Measurements from ENCODE around the gene CCDC13. TPM values are rescaled to one million over a fixed set of nuclear protein-coding genes. Genes with fewer than 3 reads are reported as not detected.

Gene CCDC13
- total RNA-seq, 1 experiment from 2014 or later = 0.79 TPM

- Mint-ChIP-seq H3K4me3 (no peak overlapping the region), H3K36me3 (no peaks in the 10 kb centered on the region), H3K27me3 (ENCODE audit: low read depth) (no peaks in the 10 kb centered on the region; the same call in 1 of the 2 replicates), H3K9me3 (no peaks in the 10 kb centered on the region), H3K4me1 (peaks cover 22% of the 10 kb centered on the region), H3K27ac (no peak overlapping the region)
- ChIA-PET CTCF (interaction anchor here (0.7 to 2.2 kb wide), 38 partner anchors 9 to 519 kb away, joined by 3 to 32 read pairs (median 6); partner anchors contain the start of genes HHATL, SEC22C, SS18L2 and ZBTB47), POLR2A (interaction anchor here (0.8 to 1.4 kb wide), 3 partner anchors 55 to 101 kb away, joined by 3 read pairs; no protein-coding TSS in a partner anchor)
- no peak for DNase-seq (ENCODE audit: low spot score)
- ATAC-seq = no peak
- TF ChIP-seq ZBTB43 (CRISPR knock-in tag; IDR thresholded peaks at IDR 0.05) = no peak
- no peak for TF ChIP-seq ZNF317 (CRISPR knock-in tag; IDR thresholded peaks at IDR 0.05; ENCODE audit: borderline replicate concordance, low read depth)
- TF ChIP-seq ZNF121 (CRISPR knock-in tag; IDR thresholded peaks at IDR 0.05) = 0 out of 2 replicates have a peak, but pooled peaks have one; percentile 38
- TF ChIP-seq ZNF512 (CRISPR knock-in tag; IDR thresholded peaks at IDR 0.05; ENCODE audit: borderline replicate concordance) = no peak
Measured at GRCh38 chr3:42749025-42749752, 23.9 kb downstream of the CCDC13 start.

- ChIA-PET CTCF (interaction anchor here (1.3 to 1.5 kb wide), 2 partner anchors 83 to 100 kb away, joined by 4 to 5 read pairs; no protein-coding TSS in a partner anchor), POLR2A (no interaction called here)
- Mint-ChIP-seq H3K4me3 (no peak overlapping the region), H3K27ac (no peak overlapping the region), H3K27me3 (ENCODE audit: low read depth) (no peaks in the 10 kb centered on the region), H3K9me3 (no peaks in the 10 kb centered on the region), H3K36me3 (no peaks in the 10 kb centered on the region), H3K4me1 (peaks cover 26% of the 10 kb centered on the region)
- ATAC-seq (no peak), DNase-seq (ENCODE audit: low spot score) (no peak)
- TF ChIP-seq GRHL2 (CRISPR knock-in tag; IDR thresholded peaks at IDR 0.05; ENCODE audit: insufficient replicate concordance, severe bottlenecking) (no peak), ZNF317 (CRISPR knock-in tag; IDR thresholded peaks at IDR 0.05; ENCODE audit: borderline replicate concordance, low read depth) (no peak), STAT6 (CRISPR knock-in tag; conservative IDR thresholded peaks at IDR 0.05; ENCODE audit: low read depth) (no peak), MAX (CRISPR knock-in tag; IDR thresholded peaks at IDR 0.05) (no peak), SOX15 (CRISPR knock-in tag; IDR thresholded peaks at IDR 0.05) (no peak), FOXP1 (CRISPR knock-in tag; IDR thresholded peaks at IDR 0.05; ENCODE audit: borderline replicate concordance) (no peak), ZNF532 (CRISPR knock-in tag; IDR thresholded peaks at IDR 0.05; ENCODE audit: borderline replicate concordance) (no peak), ATF1 (CRISPR knock-in tag; IDR thresholded peaks at IDR 0.05) (no peak), JUN (CRISPR knock-in tag; IDR thresholded peaks at IDR 0.05) (no peak), ETV6 (CRISPR knock-in tag; IDR thresholded peaks at IDR 0.05) (no peak), FOXK1 (CRISPR knock-in tag; IDR thresholded peaks at IDR 0.05) (no peak), E2F4 (CRISPR knock-in tag; IDR thresholded peaks at IDR 0.05; ENCODE audit: borderline replicate concordance, low read depth) (no peak), OVOL2 (CRISPR knock-in tag; IDR thresholded peaks at IDR 0.05; ENCODE audit: borderline replicate concordance) (no peak), ZNF423 (CRISPR knock-in tag; IDR thresholded peaks at IDR 0.05) (no peak), ZNF416 (CRISPR knock-in tag; IDR thresholded peaks at IDR 0.05) (no peak), PRRX2 (CRISPR knock-in tag; IDR thresholded peaks at IDR 0.05) (no peak), CBFB (CRISPR knock-in tag; IDR thresholded peaks at IDR 0.05; ENCODE audit: low read depth) (no peak), GTF2I (CRISPR knock-in tag; conservative IDR thresholded peaks at IDR 0.05) (no peak)
Measured at GRCh38 chr3:42747581-42747980, 25.5 kb downstream of the CCDC13 start.

Measured in WTC11 (cell line).